ENCODE measurements around the gene UBA7. TPM values are rescaled to one million over a fixed set of nuclear protein-coding genes. Genes with fewer than 3 reads are reported as not detected.

UBA7 gene
- total and polyA plus RNA-seq, 2 of the 13 experiments (the other 11 are each of a cell fraction or from before 2014, with no cell fraction given), result 9.5 to 16.5 TPM

- TF ChIP-seq, protein P1, sequence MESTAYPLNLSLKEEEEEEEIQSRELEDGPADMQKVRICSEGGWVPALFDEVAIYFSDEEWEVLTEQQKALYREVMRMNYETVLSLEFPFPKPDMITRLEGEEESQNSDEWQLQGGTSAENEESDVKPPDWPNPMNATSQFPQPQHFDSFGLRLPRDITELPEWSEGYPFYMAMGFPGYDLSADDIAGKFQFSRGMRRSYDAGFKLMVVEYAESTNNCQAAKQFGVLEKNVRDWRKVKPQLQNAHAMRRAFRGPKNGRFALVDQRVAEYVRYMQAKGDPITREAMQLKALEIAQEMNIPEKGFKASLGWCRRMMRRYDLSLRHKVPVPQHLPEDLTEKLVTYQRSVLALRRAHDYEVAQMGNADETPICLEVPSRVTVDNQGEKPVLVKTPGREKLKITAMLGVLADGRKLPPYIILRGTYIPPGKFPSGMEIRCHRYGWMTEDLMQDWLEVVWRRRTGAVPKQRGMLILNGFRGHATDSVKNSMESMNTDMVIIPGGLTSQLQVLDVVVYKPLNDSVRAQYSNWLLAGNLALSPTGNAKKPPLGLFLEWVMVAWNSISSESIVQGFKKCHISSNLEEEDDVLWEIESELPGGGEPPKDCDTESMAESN (CRISPR knock-in tag; conservative IDR thresholded peaks at IDR 0.05), result no peak; the same call in 1 of the 2 replicates
- TF ChIP-seq AGO2 (optimal IDR thresholded peaks at IDR 0.05; ENCODE audit: low read depth, low read length), result no peak
- no peak for TF ChIP-seq TEAD2 (CRISPR knock-in tag; IDR thresholded peaks at IDR 0.05)
- TF ChIP-seq ESRRA (CRISPR knock-in tag; IDR thresholded peaks at IDR 0.05; ENCODE audit: low read depth), result no peak
- no peak for TF ChIP-seq BRCA1 (CRISPR knock-in tag; IDR thresholded peaks at IDR 0.05)
- TF ChIP-seq RFXANK (CRISPR knock-in tag; IDR thresholded peaks at IDR 0.05), result no peak
- TF ChIP-seq, protein P2, sequence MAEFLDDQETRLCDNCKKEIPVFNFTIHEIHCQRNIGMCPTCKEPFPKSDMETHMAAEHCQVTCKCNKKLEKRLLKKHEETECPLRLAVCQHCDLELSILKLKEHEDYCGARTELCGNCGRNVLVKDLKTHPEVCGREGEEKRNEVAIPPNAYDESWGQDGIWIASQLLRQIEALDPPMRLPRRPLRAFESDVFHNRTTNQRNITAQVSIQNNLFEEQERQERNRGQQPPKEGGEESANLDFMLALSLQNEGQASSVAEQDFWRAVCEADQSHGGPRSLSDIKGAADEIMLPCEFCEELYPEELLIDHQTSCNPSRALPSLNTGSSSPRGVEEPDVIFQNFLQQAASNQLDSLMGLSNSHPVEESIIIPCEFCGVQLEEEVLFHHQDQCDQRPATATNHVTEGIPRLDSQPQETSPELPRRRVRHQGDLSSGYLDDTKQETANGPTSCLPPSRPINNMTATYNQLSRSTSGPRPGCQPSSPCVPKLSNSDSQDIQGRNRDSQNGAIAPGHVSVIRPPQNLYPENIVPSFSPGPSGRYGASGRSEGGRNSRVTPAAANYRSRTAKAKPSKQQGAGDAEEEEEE (CRISPR knock-in tag; IDR thresholded peaks at IDR 0.05; ENCODE audit: borderline replicate concordance), result no peak
- no peak for TF ChIP-seq PREB (CRISPR knock-in tag; IDR thresholded peaks at IDR 0.05)
- no peak for TF ChIP-seq GLI4 (CRISPR knock-in tag; IDR thresholded peaks at IDR 0.05; ENCODE audit: borderline replicate concordance)
- no peak for TF ChIP-seq DDIT3 (CRISPR knock-in tag; IDR thresholded peaks at IDR 0.05)
- TF ChIP-seq NFKBIZ (CRISPR knock-in tag; IDR thresholded peaks at IDR 0.05), result no peak
- TF ChIP-seq, protein P3, sequence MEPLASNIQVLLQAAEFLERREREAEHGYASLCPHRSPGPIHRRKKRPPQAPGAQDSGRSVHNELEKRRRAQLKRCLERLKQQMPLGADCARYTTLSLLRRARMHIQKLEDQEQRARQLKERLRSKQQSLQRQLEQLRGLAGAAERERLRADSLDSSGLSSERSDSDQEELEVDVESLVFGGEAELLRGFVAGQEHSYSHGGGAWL (CRISPR knock-in tag; IDR thresholded peaks at IDR 0.05), result no peak
- no peak for TF ChIP-seq ZNF773 (CRISPR knock-in tag; IDR thresholded peaks at IDR 0.05; ENCODE audit: borderline replicate concordance)
- TF ChIP-seq HIVEP1 (CRISPR knock-in tag; IDR thresholded peaks at IDR 0.05), result no peak; the same call in 1 of the 2 replicates
- no peak for TF ChIP-seq REL (CRISPR knock-in tag; conservative IDR thresholded peaks at IDR 0.05)
- no peak for TF ChIP-seq RFX3 (CRISPR knock-in tag; IDR thresholded peaks at IDR 0.05)
- no peak for TF ChIP-seq ZNF232 (CRISPR knock-in tag; IDR thresholded peaks at IDR 0.05; ENCODE audit: borderline replicate concordance)
- TF ChIP-seq RNF219 (CRISPR knock-in tag; IDR thresholded peaks at IDR 0.05), result no peak
Measured at GRCh38 chr3:49813497-49814174, at the start of gene UBA7 (continued).

Data from HepG2 (cell line).